KG1 (cell line): ENCODE data around the gene AHI1.

ENCODE experiments used
- DNase-seq: peaks from one replicate; lab custom pipeline; 2025; lab: John Stamatoyannopoulos, UW

Gene AHI1

GRCh38 chr6:135295085-135295484 is 202.5 kb downstream of the AHI1 start:
- DNase-seq, result no peak

GRCh38 chr6:135291288-135292076 is 206.1 kb downstream of the AHI1 start:
- DNase-seq, result no peak

- no peak for DNase-seq
Observed at GRCh38 chr6:135289816-135290215, 207.7 kb downstream of the AHI1 start.

GRCh38 chr6:135286962-135287538 is 210.5 kb downstream of the AHI1 start:
- peak; percentile 65 for DNase-seq

GRCh38 chr6:135285165-135285564 is 212.4 kb downstream of the AHI1 start:
- DNase-seq, result no peak

- no peak for DNase-seq
Observed at GRCh38 chr6:135283926-135284325, 213.6 kb downstream of the AHI1 start.

- no peak for DNase-seq
Observed at GRCh38 chr6:135282395-135282794, 215.1 kb downstream of the AHI1 start.

GRCh38 chr6:135281964-135282363 is 215.6 kb downstream of the AHI1 start:
- DNase-seq, result no peak

GRCh38 chr6:135281227-135281626 is 216.3 kb downstream of the AHI1 start:
- DNase-seq, result no peak

GRCh38 chr6:135280375-135281136 is 217.0 kb downstream of the AHI1 start:
- DNase-seq, result peak; percentile 90

- no peak for DNase-seq
Observed at GRCh38 chr6:135277422-135277821, 220.1 kb downstream of the AHI1 start.

- no peak for DNase-seq
Observed at GRCh38 chr6:135274561-135275293, 222.8 kb downstream of the AHI1 start.

- DNase-seq, result no peak
Observed at GRCh38 chr6:135271626-135272025, 225.9 kb downstream of the AHI1 start.

GRCh38 chr6:135270676-135271536 is 226.6 kb downstream of the AHI1 start:
- DNase-seq, result no peak

GRCh38 chr6:135269481-135269891 is 228.1 kb downstream of the AHI1 start:
- no peak for DNase-seq

- DNase-seq, result no peak
Observed at GRCh38 chr6:135268740-135269139, 228.8 kb downstream of the AHI1 start.

- DNase-seq, result no peak
Observed at GRCh38 chr6:135268263-135268662, 229.3 kb downstream of the AHI1 start.

- DNase-seq, result no peak
Observed at GRCh38 chr6:135267085-135267484, 230.5 kb downstream of the AHI1 start.

- no peak for DNase-seq
Observed at GRCh38 chr6:135266675-135267074, 230.9 kb downstream of the AHI1 start.

GRCh38 chr6:135265278-135265677 is 232.3 kb downstream of the AHI1 start:
- no peak for DNase-seq
